ENCODE results near the gene VGLL4.

DNA sequence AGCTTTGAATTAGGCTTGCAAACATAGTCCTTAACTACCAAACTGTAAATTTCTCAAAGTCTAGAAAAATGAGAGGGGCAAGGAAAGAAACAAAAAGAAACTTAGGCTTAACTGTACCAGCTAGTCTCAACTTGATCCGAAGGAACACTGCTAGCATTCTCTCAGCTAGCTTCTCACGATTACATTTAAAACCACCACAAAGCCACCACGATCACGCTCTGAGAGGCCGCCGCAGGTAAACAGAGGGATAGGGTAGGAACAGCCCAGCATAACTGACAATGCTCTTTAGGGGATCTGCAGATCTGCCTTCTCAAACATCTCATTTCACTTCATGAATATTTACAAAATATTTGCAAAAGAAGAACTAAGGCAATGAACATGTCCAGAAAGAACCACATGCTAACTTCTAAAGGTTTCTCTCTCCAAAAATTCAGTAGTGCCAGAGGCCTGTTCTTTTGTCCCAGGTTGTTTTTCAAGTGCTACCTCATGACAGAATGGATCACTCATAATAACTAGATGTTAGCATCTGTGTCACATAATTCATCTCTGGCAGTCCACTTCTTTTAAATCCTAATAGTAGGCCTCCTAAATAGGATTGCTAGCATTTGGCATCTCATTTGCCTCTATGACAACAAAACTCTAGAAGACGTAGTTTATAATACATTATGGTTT is 18.9 kb downstream of the VGLL4 start:
- TF ChIP-seq, protein P1, sequence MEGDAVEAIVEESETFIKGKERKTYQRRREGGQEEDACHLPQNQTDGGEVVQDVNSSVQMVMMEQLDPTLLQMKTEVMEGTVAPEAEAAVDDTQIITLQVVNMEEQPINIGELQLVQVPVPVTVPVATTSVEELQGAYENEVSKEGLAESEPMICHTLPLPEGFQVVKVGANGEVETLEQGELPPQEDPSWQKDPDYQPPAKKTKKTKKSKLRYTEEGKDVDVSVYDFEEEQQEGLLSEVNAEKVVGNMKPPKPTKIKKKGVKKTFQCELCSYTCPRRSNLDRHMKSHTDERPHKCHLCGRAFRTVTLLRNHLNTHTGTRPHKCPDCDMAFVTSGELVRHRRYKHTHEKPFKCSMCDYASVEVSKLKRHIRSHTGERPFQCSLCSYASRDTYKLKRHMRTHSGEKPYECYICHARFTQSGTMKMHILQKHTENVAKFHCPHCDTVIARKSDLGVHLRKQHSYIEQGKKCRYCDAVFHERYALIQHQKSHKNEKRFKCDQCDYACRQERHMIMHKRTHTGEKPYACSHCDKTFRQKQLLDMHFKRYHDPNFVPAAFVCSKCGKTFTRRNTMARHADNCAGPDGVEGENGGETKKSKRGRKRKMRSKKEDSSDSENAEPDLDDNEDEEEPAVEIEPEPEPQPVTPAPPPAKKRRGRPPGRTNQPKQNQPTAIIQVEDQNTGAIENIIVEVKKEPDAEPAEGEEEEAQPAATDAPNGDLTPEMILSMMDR (IDR thresholded peaks at IDR 0.05) = no peak
- TF ChIP-seq SIN3A (IDR thresholded peaks at IDR 0.05; ENCODE audit: borderline replicate concordance, insufficient read depth, low read depth, low read length) (no peak), TCF7L2 (IDR thresholded peaks at IDR 0.05; ENCODE audit: low read depth, low read length) (no peak), POLR2AphosphoS5 (IDR thresholded peaks at IDR 0.05; ENCODE audit: low read depth, low read length) (no peak)
